ENCODE measurements around the gene TIMM22. TPM values are rescaled to one million over a fixed set of nuclear protein-coding genes. Genes with fewer than 3 reads are reported as not detected.

TIMM22 gene
- total RNA-seq, 3 donors from 2014 or later = 8.2 to 11.4 (median 10.1) TPM

DNA sequence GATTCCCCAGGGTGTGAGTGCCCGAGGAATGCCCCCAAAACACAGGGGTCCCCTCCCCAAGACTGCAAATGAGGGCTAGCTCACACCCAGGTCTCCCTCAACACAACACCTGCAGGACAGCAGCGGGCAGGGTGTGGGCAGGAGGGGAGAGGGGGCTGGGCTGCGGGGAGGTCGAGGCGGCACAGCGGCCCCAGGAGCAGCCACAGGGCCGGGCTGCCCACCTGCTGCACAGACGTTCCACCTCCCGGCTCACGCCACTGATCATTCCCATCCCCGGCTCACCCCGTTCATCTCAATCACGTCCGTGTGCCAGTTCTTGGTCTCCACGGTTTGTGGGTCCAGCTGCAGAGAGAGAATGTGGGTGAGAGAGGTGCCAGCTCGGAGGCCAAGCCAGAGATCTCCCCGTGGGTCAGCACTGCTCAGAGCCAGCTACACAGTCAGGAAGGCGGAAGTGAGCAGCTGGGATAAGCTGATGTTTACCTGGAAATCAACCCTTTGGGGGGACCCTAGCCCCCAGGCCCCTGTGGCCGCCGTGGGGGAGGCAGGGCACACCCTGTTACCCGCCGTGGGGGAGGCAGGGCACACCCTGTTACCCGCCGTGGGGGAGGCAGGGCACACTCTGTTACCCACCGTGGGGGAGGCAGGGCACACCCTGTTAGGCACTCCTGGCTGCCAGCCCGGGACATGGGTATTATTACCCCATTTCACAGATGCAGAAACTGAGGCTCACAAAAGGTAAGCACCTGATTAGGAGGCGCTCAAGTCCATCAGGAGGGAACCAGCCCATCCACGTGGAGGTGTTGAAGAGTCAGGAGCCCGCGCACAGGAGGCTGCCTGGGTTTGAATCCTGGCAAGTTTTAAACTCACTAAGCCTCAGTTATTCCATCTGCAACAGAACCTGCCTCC, 16.1 kb downstream of the TIMM22 start:
- Histone ChIP-seq H3K4me1 (ENCODE audit: low read depth) (no peaks in the 10 kb centered on the region), H3K4me3 (no peak overlapping the region), H3K9me3 (no peaks in the 10 kb centered on the region), H3K36me3 (ENCODE audit: low read depth) (peaks cover 6% of the 10 kb centered on the region)
- TF ChIP-seq, protein P1, sequence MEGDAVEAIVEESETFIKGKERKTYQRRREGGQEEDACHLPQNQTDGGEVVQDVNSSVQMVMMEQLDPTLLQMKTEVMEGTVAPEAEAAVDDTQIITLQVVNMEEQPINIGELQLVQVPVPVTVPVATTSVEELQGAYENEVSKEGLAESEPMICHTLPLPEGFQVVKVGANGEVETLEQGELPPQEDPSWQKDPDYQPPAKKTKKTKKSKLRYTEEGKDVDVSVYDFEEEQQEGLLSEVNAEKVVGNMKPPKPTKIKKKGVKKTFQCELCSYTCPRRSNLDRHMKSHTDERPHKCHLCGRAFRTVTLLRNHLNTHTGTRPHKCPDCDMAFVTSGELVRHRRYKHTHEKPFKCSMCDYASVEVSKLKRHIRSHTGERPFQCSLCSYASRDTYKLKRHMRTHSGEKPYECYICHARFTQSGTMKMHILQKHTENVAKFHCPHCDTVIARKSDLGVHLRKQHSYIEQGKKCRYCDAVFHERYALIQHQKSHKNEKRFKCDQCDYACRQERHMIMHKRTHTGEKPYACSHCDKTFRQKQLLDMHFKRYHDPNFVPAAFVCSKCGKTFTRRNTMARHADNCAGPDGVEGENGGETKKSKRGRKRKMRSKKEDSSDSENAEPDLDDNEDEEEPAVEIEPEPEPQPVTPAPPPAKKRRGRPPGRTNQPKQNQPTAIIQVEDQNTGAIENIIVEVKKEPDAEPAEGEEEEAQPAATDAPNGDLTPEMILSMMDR (IDR thresholded peaks at IDR 0.05) = no peak
- DNase-seq = no peak
- intact Hi-C loops (cut with DNase I, micrococcal nuclease) = no loop called here
- ATAC-seq = no peak

DNA sequence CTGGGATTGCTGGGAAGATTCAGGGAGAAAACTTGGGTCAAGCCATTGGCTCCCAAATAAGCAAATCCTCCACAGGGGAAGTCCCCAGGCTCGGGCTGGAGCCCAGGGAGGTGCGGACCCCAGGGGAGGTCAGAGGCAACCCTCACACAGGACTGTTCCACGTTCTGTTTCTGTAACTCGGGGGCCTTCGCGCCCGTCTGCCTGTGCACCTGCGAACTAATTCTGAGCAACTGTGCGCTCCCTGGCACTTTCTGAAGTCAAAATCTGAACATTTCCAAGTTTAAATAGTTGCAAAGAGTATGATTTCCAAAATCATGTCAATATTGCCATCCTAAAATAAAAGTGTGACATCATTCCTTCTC, 16.8 kb downstream of the TIMM22 start:
- intact Hi-C loops (cut with DNase I, micrococcal nuclease) = no loop called here
- TF ChIP-seq, protein P1 (IDR thresholded peaks at IDR 0.05) = no peak
- ATAC-seq = no peak
- H3K4me1 ChIP-seq (ENCODE audit: low read depth) = no peaks in the 10 kb centered on the region
- peaks cover 6% of the 10 kb centered on the region for H3K36me3 ChIP-seq (ENCODE audit: low read depth)
- H3K4me3 ChIP-seq = no peak overlapping the region
- H3K9me3 ChIP-seq = no peaks in the 10 kb centered on the region
- DNase-seq = no peak

DNA sequence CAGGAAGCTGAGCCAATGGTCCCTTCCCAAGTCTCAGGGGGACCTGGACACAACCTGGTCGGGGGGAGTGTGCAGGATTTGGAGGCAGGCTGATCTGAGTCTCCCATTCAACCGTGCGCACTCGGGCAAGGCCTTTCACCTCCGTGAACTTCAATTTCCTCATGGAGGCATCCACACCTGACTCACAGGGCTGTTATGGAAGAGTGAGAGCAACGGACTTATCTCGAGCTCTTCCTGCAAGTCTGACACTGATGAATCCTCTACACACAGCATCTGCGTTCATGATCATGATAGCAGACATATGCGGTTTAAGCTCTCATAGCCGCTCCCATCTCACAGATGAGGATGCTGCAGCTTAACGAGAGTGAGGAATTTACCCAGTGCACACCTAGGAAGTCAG, 21.6 kb downstream of the TIMM22 start:
- DNase-seq (no peak), ATAC-seq (no peak)
- Histone ChIP-seq H3K4me3 (no peak overlapping the region), H3K36me3 (ENCODE audit: low read depth) (no peaks in the 10 kb centered on the region), H3K9me3 (no peaks in the 10 kb centered on the region), H3K4me1 (ENCODE audit: low read depth) (no peaks in the 10 kb centered on the region)
- intact Hi-C loops (cut with DNase I, micrococcal nuclease) = no loop called here
- TF ChIP-seq, protein P1 (IDR thresholded peaks at IDR 0.05) = no peak

DNA sequence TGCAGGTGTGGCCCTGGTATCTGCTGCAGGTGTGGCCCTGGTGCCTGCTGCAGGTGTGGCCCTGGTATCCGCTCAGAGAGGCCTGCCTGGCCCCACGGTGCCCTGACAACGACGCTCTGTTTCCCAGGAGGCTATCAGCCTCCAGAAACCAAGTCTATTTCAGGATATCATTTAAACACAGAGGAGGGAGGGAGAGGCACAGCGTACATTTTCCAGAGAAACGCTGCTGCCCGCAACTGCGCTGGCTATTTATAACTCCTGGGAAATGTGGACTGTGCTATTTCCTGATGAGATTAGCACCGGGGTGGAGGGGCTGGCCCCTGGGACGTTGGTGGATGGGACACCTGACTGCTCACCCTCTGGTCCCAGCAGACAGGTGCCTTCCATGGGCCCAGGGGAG, 22.5 kb downstream of the TIMM22 start:
- Histone ChIP-seq H3K36me3 (ENCODE audit: low read depth) (no peaks in the 10 kb centered on the region), H3K4me3 (no peak overlapping the region), H3K9me3 (no peaks in the 10 kb centered on the region), H3K4me1 (ENCODE audit: low read depth) (no peaks in the 10 kb centered on the region)
- TF ChIP-seq, protein P1 (IDR thresholded peaks at IDR 0.05) = no peak
- no peak for DNase-seq
- ATAC-seq = peak; percentile 88
- intact Hi-C loops (cut with DNase I, micrococcal nuclease) = no loop called here

DNA sequence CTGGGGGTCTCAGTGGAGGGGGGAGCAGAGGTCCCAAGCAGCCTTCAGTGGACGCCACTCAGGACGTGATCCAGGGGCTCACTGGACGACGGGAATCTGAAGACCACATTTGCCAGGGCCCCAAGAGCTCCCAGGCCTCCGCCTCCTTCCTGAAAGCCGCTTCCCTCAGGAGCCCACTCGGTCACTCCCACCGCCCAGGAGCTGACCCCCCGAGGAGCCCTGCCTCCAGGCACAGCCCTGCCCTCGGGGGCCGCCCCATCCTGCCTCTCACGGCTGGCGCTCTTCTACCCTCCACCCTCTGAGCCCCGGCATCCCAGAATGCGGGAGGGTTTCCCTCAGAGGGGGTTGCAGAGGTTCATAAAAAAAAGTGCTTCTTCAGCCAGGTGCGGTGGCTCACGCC, 24.2 kb downstream of the TIMM22 start:
- intact Hi-C loops (cut with DNase I, micrococcal nuclease) = no loop called here
- ATAC-seq (no peak), DNase-seq (no peak)
- Histone ChIP-seq H3K4me3 (no peak overlapping the region), H3K4me1 (ENCODE audit: low read depth) (no peaks in the 10 kb centered on the region), H3K36me3 (ENCODE audit: low read depth) (no peaks in the 10 kb centered on the region), H3K9me3 (no peaks in the 10 kb centered on the region)
- TF ChIP-seq, protein P1 (IDR thresholded peaks at IDR 0.05) = no peak
